Ectodermal cell (in vitro differentiated cells): ENCODE measurements around the gene CCSER1.

ENCODE experiments used
- H3K27ac ChIP-seq: 2 replicates; pipeline ENCODE4 v1.7.0; 2013; ENCODE audit warnings: mild to moderate bottlenecking, low read depth, low read length; ENCODE audit not compliant: insufficient read depth, poor library complexity, severe bottlenecking
- H3K27me3 ChIP-seq: 2 replicates; pipeline ENCODE4 v1.7.0; 2013; ENCODE audit warnings: mild to moderate bottlenecking, low read length; ENCODE audit not compliant: insufficient read depth, control insufficient read depth, poor library complexity, severe bottlenecking
- H3K36me3 ChIP-seq: one replicate; pipeline ENCODE4 v1.7.0; 2013; ENCODE audit warnings: low read length; ENCODE audit not compliant: control insufficient read depth, insufficient read depth
- H3K4me1 ChIP-seq: one replicate; pipeline ENCODE4 v1.7.0; 2013; ENCODE audit warnings: low read length; ENCODE audit not compliant: control insufficient read depth, insufficient read depth
- H3K4me3 ChIP-seq: 2 replicates; pipeline ENCODE4 v1.7.0; 2013; ENCODE audit warnings: low read depth, low read length, control low read depth; ENCODE audit not compliant: insufficient read depth
- H3K9me3 ChIP-seq: 2 replicates; pipeline ENCODE4 v1.7.0; 2013; ENCODE audit warnings: mild to moderate bottlenecking, low read length, moderate library complexity; ENCODE audit not compliant: control insufficient read depth
- WGBS, 2 experiments: methylation state at CpG; one replicate each; pipeline ENCODE4 v1.1.7; 2013; ENCODE audit warnings: missing lambda C conversion rate in 2 of 2; 5-methylcytosine and 5-hydroxymethylcytosine counted together

CCSER1 gene

DNA sequence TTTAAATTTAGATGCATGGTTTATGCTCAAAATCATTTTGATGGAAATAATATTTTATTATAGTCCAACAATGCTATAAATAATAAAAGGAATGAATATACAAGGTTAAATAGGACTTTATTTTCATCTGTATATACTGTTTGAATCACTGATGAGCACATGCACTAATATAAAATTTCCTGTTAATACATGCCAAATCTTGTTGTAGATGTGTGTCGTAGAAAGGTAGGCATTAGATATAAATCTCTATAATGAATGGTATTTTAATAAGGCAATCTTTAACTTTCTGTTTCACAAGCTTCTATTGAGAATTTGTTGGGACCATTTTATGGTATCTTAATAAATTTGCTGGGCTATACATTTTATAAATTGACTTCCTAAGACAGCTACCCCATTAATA, 868.8 kb downstream of the CCSER1 start:
- Histone ChIP-seq H3K4me3 (no peak overlapping the region), H3K4me1 (no peaks in the 10 kb centered on the region), H3K27me3 (no peaks in the 10 kb centered on the region), H3K9me3 (no peaks in the 10 kb centered on the region), H3K27ac (no peak overlapping the region), H3K36me3 (no peaks in the 10 kb centered on the region)
- WGBS, 2 experiments: no CpG with 5 or more reads among the region's 1 CpG

DNA sequence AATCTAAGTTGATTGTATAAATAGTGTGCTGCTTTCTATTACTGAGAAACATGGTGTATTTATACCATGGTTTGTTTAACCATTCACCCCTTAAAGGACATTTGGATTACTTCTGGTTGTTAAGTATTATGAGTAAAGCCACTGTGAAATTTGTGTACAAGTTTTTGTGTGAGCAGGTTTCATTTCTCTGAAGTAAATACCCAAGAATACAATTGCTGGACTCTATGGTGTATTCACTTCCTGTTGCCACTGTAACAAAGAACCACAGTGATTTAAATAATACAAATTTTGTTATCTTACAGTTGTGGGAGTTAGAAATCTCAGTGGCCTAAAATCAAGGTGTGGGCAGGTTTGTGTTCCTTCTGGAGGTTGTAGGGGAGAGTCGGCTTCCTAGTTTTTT, 869.6 kb downstream of the CCSER1 start:
- WGBS, 2 experiments: 43 to 52% methylated on average over 1 of the region's 1 CpG
- Histone ChIP-seq H3K36me3 (no peaks in the 10 kb centered on the region), H3K4me1 (no peaks in the 10 kb centered on the region), H3K27ac (no peak overlapping the region), H3K9me3 (no peaks in the 10 kb centered on the region), H3K27me3 (no peaks in the 10 kb centered on the region), H3K4me3 (no peak overlapping the region)

DNA sequence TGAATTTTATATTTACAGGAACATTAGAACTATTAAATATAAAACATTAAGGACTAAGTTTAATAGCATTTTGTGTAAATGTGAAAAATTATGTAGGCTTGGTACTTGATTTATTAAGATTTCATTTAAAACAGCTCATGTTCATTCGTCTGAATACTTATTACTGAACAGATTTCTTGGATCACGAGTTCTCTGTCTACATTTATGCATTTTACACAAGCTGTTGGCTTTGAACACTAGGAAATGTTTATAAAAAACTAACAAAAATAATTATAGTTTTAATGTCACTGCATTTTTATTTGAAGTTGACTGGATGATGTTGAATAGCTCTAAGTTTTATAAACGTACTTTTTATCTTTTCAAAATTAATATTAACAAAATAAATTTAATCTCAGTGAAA, 888.7 kb downstream of the CCSER1 start:
- Histone ChIP-seq H3K4me1 (no peaks in the 10 kb centered on the region), H3K36me3 (no peaks in the 10 kb centered on the region), H3K27ac (no peak overlapping the region), H3K4me3 (no peak overlapping the region), H3K9me3 (no peaks in the 10 kb centered on the region), H3K27me3 (no peaks in the 10 kb centered on the region)
- WGBS, 2 experiments: 88 to 93% methylated on average over 1 to 2 of the region's 3 CpGs

DNA sequence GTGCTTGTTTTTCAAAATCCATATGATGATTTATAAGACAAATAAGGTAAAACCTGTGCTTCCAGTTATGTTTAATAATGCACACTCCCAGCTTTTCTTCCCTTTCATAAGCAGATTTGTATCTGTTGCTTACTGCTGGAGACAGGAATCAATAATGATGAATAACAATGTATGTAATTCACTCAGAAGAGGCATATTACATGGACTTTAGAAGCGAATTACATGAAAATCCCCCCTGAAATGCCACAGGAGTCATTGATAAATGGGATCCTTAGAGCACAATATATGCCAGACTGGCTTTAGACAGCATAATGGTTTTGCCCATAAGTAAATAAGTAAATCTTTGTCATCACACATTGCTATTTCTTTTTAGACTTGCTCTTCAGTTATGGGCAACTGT, 892.3 kb downstream of the CCSER1 start:
- Histone ChIP-seq H3K4me1 (no peaks in the 10 kb centered on the region), H3K9me3 (no peaks in the 10 kb centered on the region), H3K27ac (no peak overlapping the region), H3K27me3 (no peaks in the 10 kb centered on the region), H3K36me3 (no peaks in the 10 kb centered on the region), H3K4me3 (no peak overlapping the region)
- 95 to 100% methylated on average over 1 of the region's 1 CpG for WGBS, 2 experiments

DNA sequence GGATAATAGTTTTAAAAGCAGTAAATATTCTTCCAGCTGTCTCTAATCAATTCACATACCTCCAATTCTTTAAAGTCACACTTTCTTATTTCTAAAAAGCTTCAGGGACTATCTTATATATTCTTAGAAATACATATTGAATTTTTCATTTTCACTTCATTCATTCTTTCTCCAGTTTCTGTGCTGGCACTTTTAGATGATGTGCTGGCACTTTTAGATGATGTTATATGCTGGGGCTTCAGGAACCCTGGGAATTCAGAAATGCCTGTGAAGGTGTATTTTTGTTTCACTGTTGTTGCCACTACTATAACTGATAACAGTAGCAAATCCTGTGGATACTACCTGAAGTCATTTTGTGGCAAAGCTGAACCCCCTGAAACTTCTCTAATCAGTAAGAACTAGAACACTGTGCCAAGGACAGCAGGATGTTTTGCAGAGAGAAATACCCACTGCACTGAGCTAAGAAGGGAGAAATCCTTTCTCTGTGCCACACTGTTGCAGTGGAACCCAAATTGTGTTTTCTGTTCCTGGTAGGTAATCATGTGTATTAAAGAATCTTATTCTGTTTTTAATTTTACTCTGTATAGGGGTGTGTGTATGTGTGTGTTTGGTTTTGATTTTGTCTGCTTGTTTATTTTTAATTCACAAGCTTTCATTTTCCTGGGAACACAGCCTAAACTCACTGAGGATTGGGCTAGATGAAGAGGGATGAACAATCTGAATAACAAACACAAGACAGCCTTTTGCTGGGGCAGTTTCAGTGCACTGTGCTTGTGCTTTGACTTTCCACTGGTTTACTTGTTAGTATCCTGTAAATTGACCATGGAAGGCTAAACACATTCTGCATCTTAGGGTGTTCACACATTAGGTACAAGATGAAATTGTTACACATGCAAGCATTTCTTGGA, 898.3 kb downstream of the CCSER1 start:
- Histone ChIP-seq H3K27ac (no peak overlapping the region), H3K27me3 (no peaks in the 10 kb centered on the region), H3K36me3 (no peaks in the 10 kb centered on the region), H3K4me3 (no peak overlapping the region), H3K9me3 (no peaks in the 10 kb centered on the region), H3K4me1 (no peaks in the 10 kb centered on the region)

DNA sequence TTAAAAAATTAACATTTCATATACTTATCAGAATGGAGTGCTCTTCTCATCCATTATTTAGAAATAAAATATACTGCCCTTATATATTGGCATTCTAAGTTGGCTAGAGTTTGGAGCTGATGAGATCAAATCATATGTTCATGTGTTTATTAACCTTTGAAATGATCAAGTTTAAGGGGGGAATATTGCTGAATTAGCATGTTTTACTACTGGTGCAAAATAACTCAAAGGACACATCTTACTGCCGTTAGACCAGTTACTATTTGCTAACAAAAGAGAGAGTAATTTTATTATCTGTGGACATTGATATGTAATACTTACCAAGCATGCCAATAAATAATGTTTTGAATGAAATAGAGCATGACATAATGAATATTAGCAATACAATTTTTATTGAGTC, 901.0 kb downstream of the CCSER1 start:
- no CpG with 5 or more reads among the region's 1 CpG for WGBS, 2 experiments
- H3K4me3 ChIP-seq: no peak overlapping the region
- no peaks in the 10 kb centered on the region for H3K9me3 ChIP-seq
- no peaks in the 10 kb centered on the region for H3K4me1 ChIP-seq
- H3K36me3 ChIP-seq: no peaks in the 10 kb centered on the region
- H3K27me3 ChIP-seq: no peaks in the 10 kb centered on the region
- H3K27ac ChIP-seq: no peak overlapping the region

DNA sequence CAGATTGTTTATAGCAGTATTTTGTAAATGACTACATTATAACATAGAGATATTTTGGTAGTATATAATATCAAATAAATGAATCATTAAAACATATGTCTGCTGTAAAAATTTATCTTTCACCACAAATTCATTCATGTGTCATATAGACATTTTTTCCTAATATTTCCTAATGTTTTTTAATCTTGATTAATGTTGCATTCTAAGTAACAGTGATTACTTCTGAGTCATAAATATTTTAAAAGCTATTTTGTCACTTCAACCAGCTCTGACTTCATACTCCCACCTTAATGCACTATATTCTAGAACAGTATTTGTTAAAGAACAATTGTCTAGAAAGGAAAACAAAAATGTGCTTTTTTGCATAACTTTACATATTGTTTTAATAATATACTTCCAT, 904.6 kb downstream of the CCSER1 start:
- H3K4me1 ChIP-seq: no peaks in the 10 kb centered on the region
- H3K36me3 ChIP-seq: no peaks in the 10 kb centered on the region
- H3K27me3 ChIP-seq: no peaks in the 10 kb centered on the region
- no peak overlapping the region for H3K4me3 ChIP-seq
- no peaks in the 10 kb centered on the region for H3K9me3 ChIP-seq
- H3K27ac ChIP-seq: no peak overlapping the region

DNA sequence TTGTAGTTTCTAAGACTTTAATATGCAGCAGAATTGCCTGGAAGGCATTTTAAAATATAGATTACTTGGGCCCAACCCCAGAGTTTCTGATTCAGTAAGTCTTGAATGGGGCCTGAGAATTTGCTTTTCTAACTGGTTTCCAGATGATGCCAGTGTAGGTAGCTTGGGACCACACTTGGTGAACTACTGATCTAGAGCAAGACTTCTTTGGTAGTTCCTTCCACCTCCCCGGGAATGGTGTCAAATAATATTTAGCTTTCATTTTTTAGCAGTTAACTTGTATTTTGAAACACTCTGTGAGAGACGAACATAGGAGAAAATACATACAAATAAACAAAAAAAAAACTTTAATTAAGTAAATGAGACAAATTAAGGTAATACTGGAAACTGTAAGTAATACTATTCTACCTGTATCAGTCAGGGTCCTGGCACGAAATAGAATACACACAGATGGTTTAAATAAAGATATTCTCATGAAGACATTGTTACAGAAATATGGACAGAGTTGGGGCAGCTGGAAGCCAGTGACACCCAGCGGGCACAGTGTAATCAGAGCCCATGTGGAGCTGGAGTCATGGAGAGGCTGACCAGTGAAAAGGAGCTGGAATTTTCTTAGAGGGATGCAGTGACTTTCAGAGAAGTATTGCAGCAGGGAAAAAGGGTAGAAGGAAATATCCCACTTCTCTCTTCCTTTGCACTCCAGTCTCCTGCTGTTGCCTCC, 905.7 kb downstream of the CCSER1 start:
- no peaks in the 10 kb centered on the region for H3K27me3 ChIP-seq
- H3K4me3 ChIP-seq: no peak overlapping the region
- 64 to 89% methylated on average over 2 to 3 of the region's 4 CpGs for WGBS, 2 experiments
- H3K36me3 ChIP-seq: no peaks in the 10 kb centered on the region
- H3K9me3 ChIP-seq: no peaks in the 10 kb centered on the region
- no peak overlapping the region for H3K27ac ChIP-seq
- no peaks in the 10 kb centered on the region for H3K4me1 ChIP-seq

DNA sequence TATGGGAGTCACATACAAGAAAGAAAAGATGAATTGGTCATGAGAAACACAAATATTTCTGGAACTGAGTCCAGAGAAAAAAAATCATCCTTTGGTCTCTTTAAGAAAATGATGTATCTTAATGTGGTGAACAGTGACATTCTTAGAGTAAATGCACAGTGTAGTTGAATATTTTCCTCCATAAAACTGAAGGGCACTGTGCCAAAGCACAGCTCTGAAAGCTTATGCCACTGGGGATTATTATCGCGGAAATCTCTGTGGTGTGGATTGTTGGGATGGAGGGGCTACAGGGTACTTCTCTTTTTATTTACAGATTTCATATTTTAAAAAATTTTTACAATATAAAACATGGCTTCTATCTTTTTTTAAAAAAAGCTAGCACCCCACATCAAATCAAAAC, 908.1 kb downstream of the CCSER1 start:
- no CpG with 5 or more reads among the region's 2 CpGs for WGBS, 2 experiments
- no peaks in the 10 kb centered on the region for H3K27me3 ChIP-seq
- H3K9me3 ChIP-seq: no peaks in the 10 kb centered on the region
- H3K36me3 ChIP-seq: no peaks in the 10 kb centered on the region
- H3K4me1 ChIP-seq: no peaks in the 10 kb centered on the region
- no peak overlapping the region for H3K27ac ChIP-seq
- no peak overlapping the region for H3K4me3 ChIP-seq

DNA sequence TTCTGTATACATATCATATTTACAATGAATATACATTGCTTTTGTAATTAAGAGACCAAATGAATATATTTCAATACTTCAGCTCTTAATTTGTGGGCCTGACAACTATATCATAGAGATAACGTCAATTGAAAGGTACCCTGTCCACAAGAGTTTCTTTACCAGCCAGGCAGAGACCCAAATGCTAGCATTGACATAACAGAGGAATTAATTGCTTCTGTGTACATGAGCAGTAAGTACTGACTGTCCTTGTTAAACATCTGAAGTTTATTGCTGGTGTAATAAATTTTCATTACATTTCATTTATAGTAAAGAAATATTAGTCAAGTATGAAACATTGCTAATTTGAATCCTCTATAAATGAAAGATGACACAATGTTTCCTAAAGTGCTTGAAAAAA, 910.8 kb downstream of the CCSER1 start:
- 100% methylated on average over 1 of the region's 1 CpG for WGBS, 2 experiments

More for the DNA sequence above, 910.8 kb downstream of the CCSER1 start:
- Histone ChIP-seq H3K27me3 (no peaks in the 10 kb centered on the region), H3K9me3 (no peaks in the 10 kb centered on the region), H3K27ac (no peak overlapping the region), H3K4me3 (no peak overlapping the region), H3K36me3 (no peaks in the 10 kb centered on the region), H3K4me1 (no peaks in the 10 kb centered on the region)
